Adrenal gland (tissue), 12 donors: ENCODE results near the gene VRK1. TPM values are rescaled to one million over a fixed set of nuclear protein-coding genes. Genes with fewer than 3 reads are reported as not detected.

Source experiments
- DNase-seq, 7 donors: peaks; one replicate each; pipeline ENCODE4 v3.0.0-alpha.2; 2019 to 2020
- H3K27ac ChIP-seq, 5 donors: fragments of 200-600 bp; sonication (generic) in 4 of 5; 1 replicate in 3 of 5; 2 replicates in 2 of 5; pipeline versions ENCODE4 v1.5.1 to v1.8.0; 2016 to 2020; ENCODE audit warnings: mild to moderate bottlenecking in 1 of 5
- H3K27me3 ChIP-seq: fragments of 200-600 bp; 2 replicates; pipeline ENCODE4 v1.8.0; 2021
- H3K36me3 ChIP-seq, 2 donors: fragments of 200-600 bp; replicated peaks in 1 of 2; 1 replicate in 1 of 2; 2 replicates in 1 of 2; pipeline versions ENCODE4 v1.5.1 to v1.8.0; 2018 to 2022
- H3K4me1 ChIP-seq, 2 donors: fragments of 200-600 bp; replicated peaks in 1 of 2; 1 replicate in 1 of 2; 2 replicates in 1 of 2; pipeline versions ENCODE4 v1.5.1 to v1.8.0; 2018 to 2021
- H3K4me3 ChIP-seq, 4 donors: fragments of 200-600 bp; sonication (generic) in 3 of 4; one replicate each; pipeline ENCODE4 v1.5.1; 2016 to 2018
- H3K9me3 ChIP-seq, 3 donors: fragments of 200-600 bp; sonication (generic) in 1 of 3; replicated peaks in 1 of 3; 1 replicate in 2 of 3; 2 replicates in 1 of 3; pipeline versions ENCODE4 v1.5.1 to v1.8.0; 2016 to 2021
- CTCF ChIP-seq, 6 experiments: fragments of 450-650 bp in 4 of 6; fragments of 200-600 bp in 2 of 6; sonication (generic) in 1 of 6; IDR thresholded peaks; 1 replicate in 5 of 6; 2 replicates in 1 of 6; pipeline versions ENCODE4 v1.5.1 to v1.8.0; 2016 to 2021; ENCODE audit warnings: antibody characterized with exemption in 6 of 6, mild to moderate bottlenecking in 2 of 6, moderate library complexity in 1 of 6
- POLR2A ChIP-seq, 2 donors: fragments of 450-650 bp; IDR thresholded peaks; one replicate each; pipeline ENCODE4 v1.6.1; 2017; ENCODE audit warnings: antibody characterized with exemption in 2 of 2, mild to moderate bottlenecking in 2 of 2, moderate library complexity in 1 of 2
- WGBS, 4 donors: extraction: QIAGEN DNeasy Blood & Tissue Kit in 2 of 4; methylation state at CpG; one replicate each; pipeline versions ENCODE4 v1.1.5 to v1.1.7; 2013 to 2017; 5-methylcytosine and 5-hydroxymethylcytosine counted together
- intact Hi-C, 2 donors: fragments of 100-400 bp; cut with DNase I; formaldehyde crosslinking; loops; one replicate each; pipeline versions ENCODE4 v1.14.1 to v1.15.0; 2022 to 2023
- polyA plus RNA-seq, 3 donors: library from polyadenylated mRNA; stranded (reverse); fragments of 200-250 nt in 2 of 3; fragments of 350-450 nt in 1 of 3; fragmentation: Illumina TruSeq in 1 of 3; extraction: RNeasy Lipid Tissue Mini Kit (QIAGEN cat#74804) in 1 of 3; gene quantifications; one replicate each; pipeline ENCODE4 v1.2.3, GENCODE V29; 2013 to 2014
- total RNA-seq, 9 donors: library from RNA; depleted of rRNA in 4 of 9; stranded (reverse); fragments of >200 nt in 4 of 9; fragments of 120-200 nt in 1 of 9; fragmentation: NEBNext Ultra II Directional in 1 of 9; extraction: Animal tissue kit (Norgen Biotek cat#: 25700) in 1 of 9; gene quantifications; one replicate each; pipeline versions ENCODE4 v1.1.0 to v1.2.4, GENCODE V29; 2013 to 2023
- donor health status: healthy with polysubstance abuse.
- donor health status: Bipolar disorder and iron deficiency.
- donor health status: DM: yes; HTN: yes; CAD: no.
- donor health status: DM: no; HTN: no; CAD: no.
- donor health status: DM: no; HTN: no; CAD: no.
- donor health status: DM: yes; HTN: yes; CAD: no.

The VRK1 gene
- total and polyA plus RNA-seq, 12 donors, result 2.9 to 25.5 (median 7.0) TPM

- Histone ChIP-seq H3K36me3 (no peaks in the 10 kb centered on the region), H3K27me3 (no peaks in the 10 kb centered on the region), H3K27ac (no peak overlapping the region), H3K4me1 (no peaks in the 10 kb centered on the region), H3K9me3 (no peaks in the 10 kb centered on the region), H3K4me3 (no peak overlapping the region)
- no peak for TF ChIP-seq POLR2A (IDR thresholded peaks at IDR 0.05)
- DNase-seq, result no peak
- WGBS, 4 donors, result 85 to 92% (median 86%) methylated on average over 5 of the region's 5 CpGs
- intact Hi-C loops, result no loop called here
Observed at GRCh38 chr14:96889091-96889490, 91.9 kb downstream of the VRK1 start.

- H3K9me3 ChIP-seq, result no peaks in the 10 kb centered on the region
- no peak for DNase-seq
- TF ChIP-seq POLR2A (IDR thresholded peaks at IDR 0.05) (no peak), CTCF (IDR thresholded peaks at IDR 0.05) (no peak)
Observed at GRCh38 chr14:96893966-96894622, 96.9 kb downstream of the VRK1 start.

GRCh38 chr14:96894966-96895365, 97.8 kb downstream of the VRK1 start:
- 84 to 96% (median 93%) methylated on average over 8 of the region's 8 CpGs for WGBS, 4 donors
- Histone ChIP-seq H3K4me3 (no peak overlapping the region), H3K4me1 (no peaks in the 10 kb centered on the region), H3K27me3 (no peaks in the 10 kb centered on the region), H3K36me3 (no peaks in the 10 kb centered on the region), H3K9me3 (no peaks in the 10 kb centered on the region), H3K27ac (no peak overlapping the region)
- intact Hi-C loops, result no loop called here
- DNase-seq, result no peak
- no peak for TF ChIP-seq POLR2A (IDR thresholded peaks at IDR 0.05)

More at GRCh38 chr14:96893966-96894622, 96.9 kb downstream of the VRK1 start:
- Histone ChIP-seq H3K36me3 (no peaks in the 10 kb centered on the region), H3K4me3 (no peak overlapping the region), H3K27ac (no peak overlapping the region), H3K4me1 (no peaks in the 10 kb centered on the region), H3K27me3 (no peaks in the 10 kb centered on the region)
- intact Hi-C loops, result no loop called here
- 85 to 86% (median 86%) methylated on average over 12 of the region's 12 CpGs for WGBS, 4 donors

- intact Hi-C loops, result no loop called here
- Histone ChIP-seq H3K27ac (no peak overlapping the region), H3K9me3 (no peaks in the 10 kb centered on the region), H3K4me3 (no peak overlapping the region), H3K27me3 (no peaks in the 10 kb centered on the region), H3K36me3 (no peaks in the 10 kb centered on the region), H3K4me1 (no peaks in the 10 kb centered on the region)
- WGBS, 4 donors, result 93 to 98% (median 94%) methylated on average over 5 of the region's 5 CpGs
- no peak for TF ChIP-seq CTCF (IDR thresholded peaks at IDR 0.05)
- TF ChIP-seq POLR2A (IDR thresholded peaks at IDR 0.05), result no peak
- DNase-seq, result no peak
Observed at GRCh38 chr14:96895658-96896271, 98.6 kb downstream of the VRK1 start.

- intact Hi-C loops, result no loop called here
- Histone ChIP-seq H3K36me3 (no peaks in the 10 kb centered on the region), H3K4me3 (no peak overlapping the region), H3K27me3 (no peaks in the 10 kb centered on the region), H3K9me3 (no peaks in the 10 kb centered on the region), H3K4me1 (no peaks in the 10 kb centered on the region), H3K27ac (no peak overlapping the region)
- DNase-seq, result no peak
- 85 to 94% (median 89%) methylated on average over 5 of the region's 5 CpGs for WGBS, 4 donors
- TF ChIP-seq POLR2A (IDR thresholded peaks at IDR 0.05) (no peak), CTCF (IDR thresholded peaks at IDR 0.05) (no peak)
Observed at GRCh38 chr14:96897184-96897583, 100.0 kb downstream of the VRK1 start.
